ENCODE results near the gene PRLHR.

PRLHR gene

DNA sequence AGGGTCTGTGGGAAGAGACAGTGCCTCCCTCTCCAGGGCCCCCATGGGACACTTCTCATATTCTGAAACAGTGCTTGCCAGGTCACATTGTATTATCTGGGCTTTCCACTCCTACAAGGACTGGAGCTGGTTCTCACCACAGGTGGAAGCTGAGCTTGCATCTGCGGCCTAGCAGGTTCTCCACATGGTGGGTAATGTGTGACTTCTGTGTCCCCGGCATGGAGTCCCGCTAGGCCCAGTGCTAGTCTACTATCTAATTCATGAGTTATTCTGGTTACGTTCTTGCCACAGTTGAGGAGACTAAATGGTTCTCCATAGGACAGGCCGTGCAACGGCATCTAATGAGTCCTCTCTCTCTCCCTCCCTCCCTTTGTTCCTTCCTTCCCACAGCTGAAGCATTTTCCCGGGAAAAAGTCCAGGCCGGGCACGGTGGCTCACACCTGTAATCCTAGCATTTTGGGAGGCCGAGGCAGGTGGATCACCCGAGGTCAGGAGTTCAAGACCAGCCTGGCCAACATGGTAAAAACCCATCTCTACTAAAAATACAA is 27.7 kb downstream of the PRLHR start:
- no peak for DNase-seq
- no peak overlapping the region for H3K4me3 ChIP-seq (ENCODE audit: low read depth, low read length)
- H3K27me3 ChIP-seq: no peaks in the 10 kb centered on the region
- TF ChIP-seq CTCF (IDR thresholded peaks at IDR 0.05; ENCODE audit: low read depth, low read length): no peak
- H3K36me3 ChIP-seq: no peaks in the 10 kb centered on the region
- no peaks in the 10 kb centered on the region for H3K9me3 ChIP-seq
- peaks cover 6% of the 10 kb centered on the region for H3K4me1 ChIP-seq

DNA sequence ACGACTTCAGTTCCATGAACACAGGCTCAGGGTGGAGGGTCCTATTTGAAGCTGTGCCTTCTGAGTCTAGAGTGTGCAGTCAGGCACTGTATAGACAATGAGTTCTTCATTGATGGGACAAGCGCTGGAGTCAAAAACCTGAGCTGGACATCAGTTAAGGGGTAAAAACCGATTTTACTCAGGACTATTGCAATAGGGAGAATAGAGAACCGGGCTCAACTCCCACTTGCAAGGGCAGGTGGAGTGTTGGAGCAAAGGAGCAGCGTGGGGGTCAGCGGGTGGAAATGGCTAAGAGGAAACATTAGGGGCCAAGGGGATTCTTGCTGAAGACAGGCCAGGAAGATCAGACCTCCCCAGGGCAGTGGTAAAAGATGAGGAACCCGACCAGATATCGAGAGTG is 28.5 kb downstream of the PRLHR start:
- H3K4me1 ChIP-seq: peaks cover 6% of the 10 kb centered on the region
- no peak for DNase-seq
- H3K27me3 ChIP-seq: no peaks in the 10 kb centered on the region
- no peak overlapping the region for H3K4me3 ChIP-seq (ENCODE audit: low read depth, low read length)
- no peak for TF ChIP-seq CTCF (IDR thresholded peaks at IDR 0.05; ENCODE audit: low read depth, low read length)
- H3K36me3 ChIP-seq: no peaks in the 10 kb centered on the region
- H3K9me3 ChIP-seq: no peaks in the 10 kb centered on the region

GRCh38 chr10:118565301-118566075 is 30.0 kb downstream of the PRLHR start:
- H3K27me3 ChIP-seq: no peaks in the 10 kb centered on the region
- no peaks in the 10 kb centered on the region; the same call in 1 of the 2 replicates for H3K4me1 ChIP-seq
- no peak for DNase-seq
- no peaks in the 10 kb centered on the region for H3K9me3 ChIP-seq
- no peaks in the 10 kb centered on the region for H3K36me3 ChIP-seq
- H3K4me3 ChIP-seq (ENCODE audit: low read depth, low read length): no peak overlapping the region
- no peak for TF ChIP-seq CTCF (IDR thresholded peaks at IDR 0.05; ENCODE audit: low read depth, low read length)

GRCh38 chr10:118564652-118565051 is 30.8 kb downstream of the PRLHR start:
- peak; percentile 65 for TF ChIP-seq CTCF (IDR thresholded peaks at IDR 0.05; ENCODE audit: low read depth, low read length)
- no peaks in the 10 kb centered on the region for H3K9me3 ChIP-seq
- no peak overlapping the region for H3K4me3 ChIP-seq (ENCODE audit: low read depth, low read length)
- no peaks in the 10 kb centered on the region for H3K36me3 ChIP-seq
- peak; percentile 65 for DNase-seq
- no peaks in the 10 kb centered on the region for H3K27me3 ChIP-seq
- H3K4me1 ChIP-seq: no peaks in the 10 kb centered on the region; the same call in 1 of the 2 replicates

- Histone ChIP-seq H3K27me3 (no peaks in the 10 kb centered on the region), H3K4me3 (ENCODE audit: low read depth, low read length) (no peak overlapping the region), H3K4me1 (no peaks in the 10 kb centered on the region; the same call in 1 of the 2 replicates), H3K9me3 (no peaks in the 10 kb centered on the region), H3K36me3 (no peaks in the 10 kb centered on the region)
- DNase-seq: no peak
- TF ChIP-seq CTCF (IDR thresholded peaks at IDR 0.05; ENCODE audit: low read depth, low read length): no peak
Measured at GRCh38 chr10:118564114-118564513, 31.3 kb downstream of the PRLHR start.

DNA sequence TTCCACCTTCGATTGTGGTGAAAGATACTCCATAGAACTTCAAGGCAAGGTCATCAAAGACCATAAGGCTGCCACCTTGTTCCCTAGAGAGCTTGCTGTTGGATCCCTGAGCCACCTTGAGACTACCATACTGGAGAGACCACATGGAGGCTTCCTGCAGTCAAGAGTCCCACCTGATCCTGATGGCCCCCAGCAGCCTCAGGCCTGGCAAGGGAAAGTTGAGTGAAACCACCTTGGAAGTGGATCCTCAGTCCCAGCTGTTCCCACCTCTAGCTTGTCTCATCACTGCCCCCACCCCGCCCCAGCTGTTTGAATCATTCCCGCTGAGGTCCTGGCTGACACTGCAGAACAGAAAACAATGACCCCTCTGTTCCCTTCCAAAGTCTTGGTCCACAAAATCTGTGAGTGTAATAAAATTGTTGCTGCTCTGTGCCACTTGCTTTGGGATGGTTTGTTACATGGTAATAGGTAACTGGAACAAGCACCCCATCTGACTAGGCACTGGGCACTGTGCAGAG is 32.0 kb downstream of the PRLHR start:
- TF ChIP-seq CTCF (IDR thresholded peaks at IDR 0.05; ENCODE audit: low read depth, low read length): no peak
- H3K4me3 ChIP-seq (ENCODE audit: low read depth, low read length): no peak overlapping the region
- no peak for DNase-seq
- no peaks in the 10 kb centered on the region for H3K36me3 ChIP-seq
- H3K9me3 ChIP-seq: no peaks in the 10 kb centered on the region
- no peaks in the 10 kb centered on the region for H3K27me3 ChIP-seq
- no peaks in the 10 kb centered on the region; the same call in 1 of the 2 replicates for H3K4me1 ChIP-seq

Measured in BE2C (cell line).